NCI-H460 (cell line): Measurements from ENCODE around the gene HIRA. TPM values are rescaled to one million over a fixed set of nuclear protein-coding genes. Genes with fewer than 3 reads are reported as not detected.

Experiments
- DNase-seq: peaks from one replicate; pipeline ENCODE4 v3.0.0-alpha.2; 2016; ENCODE audit warnings: low read depth; ENCODE audit errors: extremely low read depth
- small RNA-seq, 2 experiments: library from RNA; depleted of rRNA; stranded (forward); fragments of <200 nt; gene quantifications; one replicate each; pipeline ENCODE3, GENCODE V24; 2014
- total RNA-seq: library from RNA; depleted of rRNA; stranded (reverse); fragments of >200 nt; shearing (Covaris generic); gene quantifications from 2 replicates; pipeline ENCODE4 v1.2.3, GENCODE V29; 2014; rRNA removed

Gene HIRA
- total RNA-seq, 1 experiment from 2014 or later = 10.7 TPM

DNA sequence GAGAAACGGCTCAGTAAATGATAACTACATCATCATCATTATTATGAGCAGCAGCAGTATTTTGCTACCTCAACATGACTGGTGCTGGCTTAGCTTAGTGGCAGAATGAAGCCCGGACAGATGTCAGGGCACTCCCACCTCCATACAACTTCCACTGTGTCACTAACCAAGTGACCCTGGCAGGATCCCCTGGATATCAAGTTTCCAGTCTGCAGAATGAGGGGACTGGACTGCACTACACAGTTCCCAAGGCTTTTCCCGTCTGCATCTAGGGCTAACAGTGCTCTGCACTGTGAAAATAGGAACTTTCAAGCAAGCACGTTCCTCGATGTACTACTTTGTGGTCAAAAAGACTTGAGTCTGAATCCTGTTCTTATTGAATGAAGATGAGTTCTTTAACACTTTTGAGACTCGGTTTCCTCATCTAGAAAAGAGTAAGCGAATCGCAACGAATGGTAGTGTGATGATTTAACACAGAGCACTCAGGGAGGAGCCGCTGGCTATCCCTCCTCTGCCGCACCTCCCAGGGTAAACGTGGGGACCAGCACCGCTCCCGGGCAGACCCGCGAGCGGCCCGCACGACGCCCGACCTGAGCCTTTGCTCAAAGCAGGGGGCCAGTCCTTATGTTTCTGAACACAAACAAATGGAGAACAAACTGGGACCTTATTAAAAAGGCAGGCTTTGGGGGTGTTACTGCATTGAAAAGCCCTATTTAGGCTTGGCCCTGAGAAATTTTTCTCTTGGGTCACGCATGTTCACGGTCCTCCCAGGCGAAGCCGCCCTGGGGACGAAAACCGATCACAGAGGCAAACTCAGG is 140.9 kb downstream of the HIRA start:
- DNase-seq = no peak

DNA sequence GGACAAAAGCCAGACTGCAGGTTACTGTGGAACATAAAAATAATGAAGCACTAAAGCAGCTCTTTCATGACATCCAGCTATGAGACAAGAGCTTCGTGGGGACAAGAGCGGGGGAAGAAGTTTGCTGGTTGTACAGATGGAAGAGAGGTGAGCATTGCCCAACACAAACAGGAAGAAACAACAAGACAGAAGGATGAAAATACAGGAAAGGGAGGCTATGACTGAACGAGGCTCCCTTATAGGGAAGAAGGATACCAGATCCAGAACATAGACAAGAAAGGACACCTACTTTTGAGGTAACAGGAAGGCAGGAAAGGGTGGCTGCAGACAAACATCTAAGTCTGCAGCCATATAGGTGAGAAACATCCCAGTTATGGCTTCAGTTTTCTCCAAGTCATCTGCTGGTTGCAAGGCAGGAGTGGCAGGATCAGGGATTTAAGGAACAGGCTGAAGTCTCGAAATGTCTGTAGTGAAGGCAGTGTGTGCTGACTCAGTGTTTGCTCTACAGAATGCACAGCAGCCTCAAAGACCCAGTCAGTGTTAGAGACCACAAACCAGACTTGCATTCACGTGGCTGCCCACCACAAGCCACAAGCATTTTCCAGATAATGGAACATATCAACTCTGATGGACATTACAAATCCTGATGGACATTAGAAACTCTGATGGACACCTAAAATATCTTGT is 141.9 kb downstream of the HIRA start:
- no peak for DNase-seq

DNA sequence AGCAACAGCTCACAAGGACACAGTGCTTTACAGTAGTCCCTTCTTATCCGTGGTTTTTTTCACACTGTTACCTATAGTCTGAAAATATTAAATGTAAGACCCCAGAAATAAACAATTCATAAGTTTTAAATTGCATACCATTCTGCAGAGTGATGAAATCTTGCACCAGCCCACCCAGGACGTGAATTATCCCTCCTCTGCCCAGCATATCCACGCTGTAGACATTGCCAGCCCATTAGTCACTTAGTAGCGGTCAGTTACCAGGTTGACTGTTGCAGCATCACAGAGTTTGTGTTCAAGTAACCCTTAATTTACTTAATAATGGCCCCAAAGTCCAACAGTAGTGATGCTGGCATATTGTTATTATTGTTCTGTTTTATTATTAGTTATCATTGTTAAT is 143.6 kb downstream of the HIRA start:
- DNase-seq = no peak

DNA sequence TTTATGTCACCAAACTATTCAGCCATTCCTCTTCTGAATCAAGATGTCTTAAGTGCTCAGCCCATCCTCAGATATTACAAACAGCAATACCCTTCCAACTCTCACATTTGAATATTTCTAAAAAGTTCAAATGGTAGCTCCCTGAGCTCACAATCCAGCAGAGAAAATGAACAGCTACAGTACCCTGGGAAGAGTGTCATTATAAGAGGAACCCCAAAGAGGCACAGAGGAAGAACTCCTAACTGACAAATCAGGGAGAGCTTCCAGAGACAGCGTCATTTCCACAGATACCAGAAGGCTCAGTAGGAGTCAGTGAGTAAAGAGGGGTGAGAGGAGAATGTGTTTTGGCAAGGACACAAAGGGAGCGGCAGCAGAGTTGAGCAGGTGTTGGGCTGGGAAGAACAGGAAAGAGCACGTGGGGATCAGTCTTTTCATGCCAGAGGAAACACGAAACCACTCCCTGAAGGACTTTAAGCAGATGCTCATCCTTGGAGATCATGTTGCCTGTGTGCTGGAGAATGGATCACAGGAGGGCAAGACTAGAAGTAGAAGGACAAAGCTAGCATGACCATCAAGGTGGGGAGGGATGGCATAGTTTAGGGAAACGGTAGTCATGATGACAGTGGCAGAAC is 144.3 kb downstream of the HIRA start:
- no peak for DNase-seq

DNA sequence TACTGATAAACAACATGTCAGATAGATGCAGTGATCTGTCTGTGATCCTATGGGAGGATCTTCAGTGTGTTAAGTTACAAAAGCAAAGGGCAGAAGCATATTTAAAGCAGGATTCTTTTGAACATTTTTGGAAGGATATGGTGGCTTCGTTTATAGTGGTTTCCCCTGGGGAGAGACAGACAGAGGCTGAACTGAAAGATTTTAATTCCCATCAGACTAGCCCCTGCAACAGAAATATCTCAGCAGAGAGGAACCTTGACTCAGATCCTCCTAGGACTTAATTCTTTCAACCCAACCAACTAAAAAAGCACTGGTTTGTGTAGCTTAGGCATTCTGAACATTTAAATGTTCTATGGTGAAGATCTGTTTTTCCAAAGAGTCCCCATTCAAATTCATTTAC is 145.7 kb downstream of the HIRA start:
- no peak for DNase-seq

Small RNAs within 50 kb of the gene (small RNA-seq; reads per million reads assigned to genes)
- 0 reads per million in 2 experiments for gene RN7SL168P

Other genes with a start within 250 kb of the HIRA start
- 2.0 and 2.6 TPM in 2 replicates for gene CLTCL1, start 140.0 kb downstream of the HIRA start, total RNA-seq
- 46.1 and 51.3 TPM in 2 replicates for gene MRPL40, start 812 bp upstream of the HIRA start, total RNA-seq
- 23.2 and 23.6 TPM in 2 replicates for gene C22orf39, start 16.0 kb upstream of the HIRA start, total RNA-seq
- 49.7 and 56.8 TPM in 2 replicates for gene UFD1, start 47.5 kb upstream of the HIRA start, total RNA-seq
- gene CDC45, start 48.2 kb upstream of the HIRA start, total RNA-seq = 16.3 and 20.9 TPM in 2 replicates
- gene CLDN5, start 92.7 kb upstream of the HIRA start, total RNA-seq = not detected in 2 replicates